H9 (cell line): ENCODE data around the gene OR52I1. TPM values are rescaled to one million over a fixed set of nuclear protein-coding genes. Genes with fewer than 3 reads are reported as not detected.

Source experiments
- DNase-seq: peaks from one replicate; pipeline ENCODE4 v3.0.0-alpha.2; 2017
- H2AFZ ChIP-seq: one replicate; pipeline ENCODE4 v1.6.1; 2013; ENCODE audit warnings: mild to moderate bottlenecking, low read length, control low read depth, moderate library complexity
- H2AK5ac ChIP-seq: 2 replicates; pipeline ENCODE4 v1.6.1; 2013; ENCODE audit warnings: low read length, control low read depth, mixed read lengths; ENCODE audit not compliant: insufficient read length
- H2BK120ac ChIP-seq: one replicate; pipeline ENCODE4 v1.6.1; 2013; ENCODE audit warnings: low read depth, mild to moderate bottlenecking, low read length, control low read depth, inconsistent platforms; ENCODE audit not compliant: poor library complexity, severe bottlenecking
- H2BK12ac ChIP-seq: 2 replicates; pipeline ENCODE4 v1.6.1; 2013; ENCODE audit warnings: low read length, control low read depth, mixed read lengths, low read depth; ENCODE audit not compliant: insufficient read length
- H2BK15ac ChIP-seq: 2 replicates; pipeline ENCODE4 v1.6.1; 2013; ENCODE audit warnings: low read depth, low read length, control low read depth
- H2BK20ac ChIP-seq: one replicate; pipeline ENCODE4 v1.6.1; 2013; ENCODE audit warnings: low read depth, mild to moderate bottlenecking, low read length, control low read depth, inconsistent platforms; ENCODE audit not compliant: poor library complexity, severe bottlenecking
- H2BK5ac ChIP-seq: 2 replicates; pipeline ENCODE4 v1.6.1; 2013; ENCODE audit warnings: low read length, control low read depth, mixed read lengths; ENCODE audit not compliant: insufficient read length
- H3K14ac ChIP-seq: 2 replicates; pipeline ENCODE4 v1.6.1; 2013; ENCODE audit warnings: low read length, control low read depth; ENCODE audit not compliant: insufficient read depth
- H3K18ac ChIP-seq: 2 replicates; pipeline ENCODE4 v1.6.1; 2013; ENCODE audit warnings: low read depth, mild to moderate bottlenecking, mixed read lengths, low read length, control low read depth; ENCODE audit not compliant: insufficient read length
- H3K23ac ChIP-seq: 2 replicates; pipeline ENCODE4 v1.6.1; 2013; ENCODE audit warnings: low read length, control low read depth, mixed read lengths, low read depth; ENCODE audit not compliant: insufficient read length
- H3K23me2 ChIP-seq: 2 replicates; pipeline ENCODE4 v1.6.1; 2013; ENCODE audit warnings: low read depth, mild to moderate bottlenecking, mixed read lengths, low read length, control low read depth; ENCODE audit not compliant: insufficient read length, poor library complexity, severe bottlenecking
- H3K27ac ChIP-seq: 2 replicates; pipeline ENCODE4 v1.5.1; 2013; ENCODE audit warnings: low read length, control low read depth, mixed read lengths, low read depth; ENCODE audit not compliant: insufficient read length
- H3K27me3 ChIP-seq: 2 replicates; pipeline ENCODE4 v1.6.1; 2013; ENCODE audit warnings: low read length, control low read depth, inconsistent platforms; ENCODE audit not compliant: insufficient read depth
- H3K4ac ChIP-seq: 2 replicates; pipeline ENCODE4 v1.6.1; 2013; ENCODE audit warnings: low read depth, mild to moderate bottlenecking, control low read depth, inconsistent platforms, low read length, moderate library complexity
- H3K4me1 ChIP-seq: 2 replicates; pipeline ENCODE4 v1.6.1; 2013; ENCODE audit warnings: low read length, control low read depth, inconsistent platforms; ENCODE audit not compliant: insufficient read depth
- H3K4me2 ChIP-seq: 2 replicates; pipeline ENCODE4 v1.6.1; 2013; ENCODE audit warnings: low read length, control low read depth, mixed read lengths; ENCODE audit not compliant: insufficient read length, insufficient read depth
- H3K56ac ChIP-seq: 2 replicates; pipeline ENCODE4 v1.6.1; 2013; ENCODE audit warnings: low read depth, mild to moderate bottlenecking, mixed read lengths, low read length, control low read depth; ENCODE audit not compliant: insufficient read length
- H3K79me1 ChIP-seq: 2 replicates; pipeline ENCODE4 v1.6.1; 2013; ENCODE audit warnings: low read depth, mild to moderate bottlenecking, moderate library complexity, low read length, control low read depth, inconsistent platforms; ENCODE audit not compliant: insufficient read depth, poor library complexity, severe bottlenecking
- H3K79me2 ChIP-seq: 2 replicates; pipeline ENCODE4 v1.6.1; 2013; ENCODE audit warnings: low read length, control low read depth, inconsistent platforms; ENCODE audit not compliant: insufficient read depth
- H3K9ac ChIP-seq: 2 replicates; pipeline ENCODE4 v1.6.1; 2013; ENCODE audit warnings: low read length, control low read depth, mixed read lengths; ENCODE audit not compliant: insufficient read length; ENCODE audit errors: extremely low read depth
- H3K9me3 ChIP-seq: one replicate; pipeline ENCODE4 v1.6.1; 2013; ENCODE audit warnings: low read depth, low read length, inconsistent platforms; ENCODE audit not compliant: control insufficient read depth
- H3T11ph ChIP-seq: one replicate; pipeline ENCODE4 v1.6.1; 2013; ENCODE audit warnings: mild to moderate bottlenecking, low read length, control low read depth, inconsistent platforms
- H4K20me1 ChIP-seq: one replicate; pipeline ENCODE4 v1.6.1; 2013; ENCODE audit not compliant: control insufficient read depth, insufficient read length, insufficient read depth
- H4K5ac ChIP-seq: 2 replicates; pipeline ENCODE4 v1.6.1; 2013; ENCODE audit warnings: low read depth, mild to moderate bottlenecking, mixed read lengths, low read length, control low read depth; ENCODE audit not compliant: insufficient read length
- H4K8ac ChIP-seq: replicated peaks from 2 replicates; pipeline ENCODE4 v1.6.1; 2013; ENCODE audit warnings: low read length, control low read depth, mixed read lengths, low read depth; ENCODE audit not compliant: insufficient read length
- H4K91ac ChIP-seq: 2 replicates; pipeline ENCODE4 v1.6.1; 2013; ENCODE audit warnings: low read depth, mild to moderate bottlenecking, moderate library complexity, mixed read lengths, low read length, control low read depth; ENCODE audit not compliant: insufficient read length
- H3K27ac Mint-ChIP-seq, 3 experiments: 2 replicates in 2 of 3; 3 replicates in 1 of 3; pipeline ENCODE4 v1.8.0; 2020 to 2021; ENCODE audit warnings: mixed read lengths in 3 of 3, mild to moderate bottlenecking in 1 of 3, moderate library complexity in 1 of 3
- H3K27me3 Mint-ChIP-seq: 2 replicates; pipeline ENCODE4 v1.8.0; 2021; ENCODE audit warnings: low read depth, mild to moderate bottlenecking, moderate library complexity, mixed read lengths
- H3K36me3 Mint-ChIP-seq, 3 experiments: 2 replicates in 2 of 3; 3 replicates in 1 of 3; pipeline ENCODE4 v1.8.0; 2020 to 2021; ENCODE audit warnings: low read depth in 3 of 3, mixed read lengths in 3 of 3; ENCODE audit not compliant: insufficient read depth in 1 of 3
- H3K4me1 Mint-ChIP-seq, 2 experiments: 2 replicates each; pipeline ENCODE4 v1.8.0; 2020; ENCODE audit warnings: mixed read lengths in 2 of 2
- H3K4me3 Mint-ChIP-seq, 2 experiments: 2 replicates in 1 of 2; 3 replicates in 1 of 2; pipeline ENCODE4 v1.8.0; 2020 to 2021; ENCODE audit warnings: mild to moderate bottlenecking in 2 of 2, mixed read lengths in 2 of 2, moderate library complexity in 1 of 2
- H3K9me3 Mint-ChIP-seq, 2 experiments: 2 replicates in 1 of 2; 3 replicates in 1 of 2; pipeline ENCODE4 v1.8.0; 2020; ENCODE audit warnings: mild to moderate bottlenecking in 2 of 2, mixed read lengths in 2 of 2, moderate library complexity in 1 of 2
- CTCF ChIP-seq: fragments of 200-600 bp; sonication (generic); conservative IDR thresholded peaks from 3 replicates; pipeline ENCODE4 v1.8.0; 2021; ENCODE audit warnings: antibody characterized with exemption, mild to moderate bottlenecking
- WGBS: extraction: QIAGEN DNeasy Blood & Tissue Kit; methylation state at CpG from one replicate; pipeline ENCODE4 v1.1.7; 2013; ENCODE audit warnings: missing lambda C conversion rate, low lambda C conversion rate, mixed read lengths; ENCODE audit not compliant: insufficient read length; ENCODE audit errors: extremely low coverage; 5-methylcytosine and 5-hydroxymethylcytosine counted together
- total RNA-seq: library from RNA; stranded (reverse); gene quantifications from 2 replicates; pipeline ENCODE4 v1.2.1, GENCODE V29; 2021

OR52I1 gene
- total RNA-seq, 1 experiment from 2014 or later: not detected

GRCh38 chr11:4607781-4608666 lies 14.2 kb downstream of the OR52I1 start, which contains the start of gene TRIM68:
TSS of gene TRIM68 (minus strand) at chr11:4608231. CDS start at chr11:4605504, 2,727 bp downstream.
- Histone ChIP-seq H3K14ac (peak within 1 kb of the TSS; percentile 89; the same call in 1 of the 2 replicates), H2BK5ac (no peak within 1 kb of the TSS), H4K8ac (no peak within 1 kb of the TSS), H3K27ac (no peak within 1 kb of the TSS), H2BK12ac (no peak within 1 kb of the TSS), H2BK120ac (no peak within 1 kb of the TSS), H2BK15ac (no peak within 1 kb of the TSS), H3K79me2 (no peaks in the 10 kb centered on the region), H3K4me1 (no peaks in the 10 kb centered on the region), H2AK5ac (no peak within 1 kb of the TSS), H3K18ac (peak within 1 kb of the TSS; percentile 90), H4K91ac (no peak within 1 kb of the TSS), H3K9ac (peak within 1 kb of the TSS; percentile 74), H3K4me2 (peak within 1 kb of the TSS; percentile 62), H4K5ac (no peak within 1 kb of the TSS), H3K79me1 (no peaks in the 10 kb centered on the region), H3K23ac (no peak within 1 kb of the TSS), H4K20me1 (no peaks in the 10 kb centered on the region), H3K9me3 (no peaks in the 10 kb centered on the region), H2AFZ (peak within 1 kb of the TSS; percentile 99), H3K56ac (no peak within 1 kb of the TSS), H3K23me2 (no peaks in the 10 kb centered on the region), H3T11ph (no peak within 1 kb of the TSS), H3K27me3 (no peaks in the 10 kb centered on the region), H3K4ac (no peak within 1 kb of the TSS), H2BK20ac (no peak within 1 kb of the TSS)
- peaks cover 7 to 9% of the 10 kb centered on the region in 2 experiments for H3K4me1 Mint-ChIP-seq
- H3K27me3 Mint-ChIP-seq: peaks cover 19% of the 10 kb centered on the region
- no peak; the same call in 2 of the 3 replicates for TF ChIP-seq CTCF
- peak within 1 kb of the TSS; percentile 82 to 88 for H3K4me3 Mint-ChIP-seq
- H3K36me3 Mint-ChIP-seq: peaks cover 0 to 4% (median 0%) of the 10 kb centered on the region in 3 experiments; a peak in 2 of 7 replicates
- peak within 1 kb of the TSS in 1 of 3 experiments; percentile 87; a peak in 5 of 7 replicates for H3K27ac Mint-ChIP-seq
- no peaks in the 10 kb centered on the region for H3K9me3 Mint-ChIP-seq
- peak; percentile 97 for DNase-seq
- WGBS: no CpG with 5 or more reads among the region's 43 CpGs
